Central memory CD4-positive, alpha-beta T cell (primary cell): ENCODE results near the gene OR13J1.
"Not testable (repeated sequence)": the region's sequence is repeated elsewhere in the genome, so short reads cannot be mapped to it uniquely, and the experiment has no call there.

ENCODE experiments used
- DNase-seq: peaks from one replicate; pipeline ENCODE4 v3.0.0; 2022

OR13J1 gene

GRCh38 chr9:35904338-35904737 is 34.1 kb upstream of the OR13J1 start:
- DNase-seq, result no peak

GRCh38 chr9:35903049-35903448 is 32.8 kb upstream of the OR13J1 start:
- DNase-seq, result peak; percentile 53

GRCh38 chr9:35899021-35899420 is 28.8 kb upstream of the OR13J1 start:
- DNase-seq, result no peak

DNA sequence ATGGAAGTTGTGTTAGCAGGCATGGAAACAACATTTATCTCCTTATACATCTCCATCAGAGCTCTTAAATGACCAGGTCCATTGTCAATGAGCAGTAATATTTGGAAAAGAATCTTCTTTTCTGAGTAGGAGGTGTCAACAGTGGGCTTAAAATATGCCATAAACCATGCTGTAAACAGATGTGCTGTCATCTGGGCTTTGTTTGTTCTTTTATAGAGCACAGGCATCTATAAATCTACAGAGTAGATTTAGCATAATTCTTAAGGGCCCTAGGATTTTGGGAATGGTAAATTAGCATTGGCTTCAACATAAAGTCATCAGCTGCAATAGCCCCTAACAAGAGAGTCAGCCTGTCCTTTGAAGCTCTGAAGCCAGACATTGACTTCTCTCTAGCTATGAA is 28.1 kb upstream of the OR13J1 start:
- DNase-seq, result no peak

DNA sequence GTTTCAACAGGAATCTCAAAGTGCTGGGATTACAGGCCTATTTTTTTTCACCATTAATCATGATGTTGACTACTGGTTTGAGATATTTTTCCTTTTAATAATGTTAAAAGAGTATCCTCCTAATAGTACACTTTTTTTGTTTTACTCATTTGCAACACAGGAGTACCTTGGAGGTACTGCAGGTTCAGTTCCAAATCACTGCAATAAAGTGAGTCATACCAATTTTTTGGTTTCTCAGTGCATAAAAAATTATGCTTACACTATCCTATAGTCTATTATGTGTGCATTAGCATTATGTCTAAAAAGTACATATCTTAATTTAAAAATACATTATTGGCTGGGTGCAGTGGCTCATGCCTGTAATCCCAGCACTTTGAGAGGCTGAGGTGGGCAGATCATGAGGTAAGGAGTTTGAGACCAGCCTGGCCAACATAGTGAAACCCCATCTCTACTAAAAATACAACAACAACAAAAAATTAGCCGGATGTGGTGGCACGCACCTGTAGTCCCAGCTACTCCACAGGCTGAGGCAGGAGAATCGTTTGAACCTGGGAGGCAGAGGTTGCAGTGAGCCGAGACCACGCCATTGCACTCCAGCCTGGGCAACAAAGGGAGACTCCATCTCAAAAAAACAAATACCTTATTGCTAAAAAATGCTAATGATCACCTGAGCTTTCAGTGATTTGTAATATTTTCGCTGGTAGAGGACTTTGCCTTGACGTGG is 27.3 kb upstream of the OR13J1 start:
- not testable (repeated sequence) for DNase-seq

DNA sequence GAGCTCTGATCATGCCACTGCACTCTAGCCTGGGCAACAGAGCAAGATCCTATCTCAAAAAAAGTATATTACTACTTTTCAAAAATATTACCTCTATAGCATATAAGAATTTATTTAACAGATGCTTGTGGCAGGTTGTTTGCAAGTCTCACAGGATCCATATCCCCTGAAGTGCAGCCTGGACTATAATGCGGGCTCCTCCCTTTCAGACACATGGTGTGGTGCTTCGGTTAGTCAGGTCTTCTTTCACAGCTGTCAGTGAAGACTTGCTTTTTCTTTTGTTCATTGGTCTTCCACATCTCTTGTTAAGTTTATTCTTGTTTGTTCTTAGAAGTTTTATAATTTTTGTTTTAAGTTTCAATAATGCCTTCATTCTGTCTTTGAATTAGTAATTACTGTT is 26.4 kb upstream of the OR13J1 start:
- no peak for DNase-seq

DNA sequence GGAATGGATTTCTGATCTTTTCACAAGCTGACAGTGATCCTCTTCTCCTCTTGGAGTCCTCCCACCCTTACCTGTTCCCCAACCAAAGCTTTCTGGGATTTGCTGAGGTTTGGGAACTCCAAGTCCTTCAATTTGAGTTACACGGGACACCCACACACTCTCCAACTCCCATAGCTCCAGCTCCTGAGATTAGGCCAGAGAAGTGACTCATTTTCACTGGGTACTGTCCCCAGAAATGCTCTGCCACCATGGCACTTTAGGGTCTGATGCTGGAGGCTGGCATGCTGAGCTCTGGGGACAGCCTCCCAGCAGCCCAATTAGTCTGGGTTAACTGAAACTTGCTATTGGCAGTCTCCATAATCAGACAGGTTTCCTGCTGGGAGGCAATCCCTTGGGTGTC is 21.9 kb upstream of the OR13J1 start:
- no peak for DNase-seq

DNA sequence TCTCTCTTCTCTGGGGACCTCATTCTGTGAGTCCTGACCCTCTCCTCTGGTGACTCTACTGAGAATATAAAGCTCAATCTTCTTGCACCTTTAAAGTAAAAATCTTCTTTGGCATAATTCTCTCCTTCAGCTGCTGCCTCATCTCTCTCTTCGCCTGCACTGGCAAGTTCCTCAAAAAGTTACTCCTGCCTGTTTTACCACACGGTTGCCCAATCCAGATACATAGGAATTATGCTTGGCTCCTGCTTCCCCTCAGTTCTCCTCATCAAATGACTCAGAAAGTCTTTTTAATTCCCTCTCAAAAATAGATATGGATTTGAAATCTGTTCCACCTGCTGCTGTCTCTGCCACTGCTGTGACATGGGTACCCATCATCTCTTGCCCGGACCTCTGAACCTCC is 21.4 kb upstream of the OR13J1 start:
- DNase-seq, result no peak

- DNase-seq, result not testable (repeated sequence)
Observed at GRCh38 chr9:35884908-35885307, 14.7 kb upstream of the OR13J1 start.

DNA sequence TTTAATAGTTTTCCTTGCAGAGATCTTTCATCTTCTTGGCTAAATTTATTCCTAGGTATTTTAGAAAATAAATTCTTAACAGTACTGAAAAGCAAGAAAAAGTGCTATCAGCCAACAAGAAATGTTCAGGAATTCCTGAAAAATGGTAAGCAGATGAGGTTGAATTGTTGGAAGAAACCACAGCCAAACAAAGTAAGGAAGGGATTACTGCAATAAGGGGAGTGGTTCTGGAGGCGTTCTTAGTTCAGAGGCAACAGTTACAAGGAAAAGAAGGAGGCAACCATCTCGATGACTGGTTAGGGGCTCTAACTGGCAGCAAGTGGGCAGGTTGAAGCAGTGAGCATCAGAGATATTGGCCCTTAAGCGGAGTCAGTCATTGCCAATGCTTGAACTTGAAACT is 12.8 kb upstream of the OR13J1 start:
- DNase-seq, result no peak

DNA sequence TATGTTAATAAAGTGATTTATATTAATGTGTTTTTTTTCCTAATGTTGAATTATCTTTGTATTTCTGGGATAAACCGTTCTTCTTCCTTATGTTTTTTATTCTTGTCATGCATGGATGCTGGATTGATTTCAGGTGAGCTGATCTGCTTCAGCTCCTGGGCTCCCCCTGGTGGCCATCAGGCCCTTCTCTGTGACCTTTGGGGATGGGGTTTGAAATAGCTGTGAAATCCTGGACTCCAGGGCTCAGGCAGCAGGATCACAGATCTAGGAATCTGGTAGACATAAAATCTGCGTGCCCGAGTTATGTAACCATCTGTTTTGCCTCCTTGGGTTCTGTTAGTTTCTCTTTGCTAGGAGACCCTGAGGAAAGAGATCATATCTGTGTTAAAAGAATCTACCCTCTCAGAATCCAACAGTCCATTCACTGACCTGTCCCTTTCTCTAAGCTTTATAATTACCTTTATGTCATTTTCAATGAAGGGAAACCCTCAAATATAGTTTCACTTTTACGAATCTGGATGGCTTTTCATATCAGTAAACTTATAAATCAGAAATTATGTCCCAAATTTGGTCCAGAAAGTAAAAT is 12.2 kb upstream of the OR13J1 start:
- peak; percentile 71 for DNase-seq

GRCh38 chr9:35872505-35872904 is 2.3 kb upstream of the OR13J1 start:
- no peak for DNase-seq

GRCh38 chr9:35871545-35871944 is 1.3 kb upstream of the OR13J1 start:
- no peak for DNase-seq

DNA sequence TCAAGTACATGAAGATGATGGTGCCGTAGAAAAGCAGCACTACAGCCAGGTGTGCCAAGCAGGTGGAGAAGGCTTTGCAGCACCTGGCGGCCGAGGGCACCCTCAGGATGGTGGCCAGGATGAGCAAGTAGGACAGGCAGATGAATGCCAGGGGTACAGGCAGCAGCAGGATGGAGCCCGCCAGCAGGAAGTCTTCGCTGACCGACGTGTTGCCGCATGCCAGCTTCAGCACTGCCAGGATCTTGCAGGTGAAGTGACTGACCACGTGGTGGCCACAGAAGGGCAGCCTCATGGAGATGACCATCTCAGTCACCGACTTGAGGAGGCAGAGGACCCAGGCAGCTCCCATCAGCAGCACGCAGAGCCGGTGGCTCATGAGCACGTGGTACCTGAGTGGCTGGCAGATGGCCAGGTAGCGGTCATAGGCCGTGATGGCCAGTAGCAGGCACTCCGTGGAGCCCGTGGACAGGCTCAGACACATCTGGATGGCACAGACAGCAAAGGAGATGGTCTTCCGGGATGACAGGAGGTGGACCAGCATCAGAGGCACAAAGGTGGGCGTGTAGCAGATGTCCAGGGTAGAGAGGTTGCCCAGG is 482 bp downstream of the OR13J1 start:
- no peak for DNase-seq

GRCh38 chr9:35868933-35869332 is 1.3 kb downstream of the OR13J1 start:
- DNase-seq, result no peak

DNA sequence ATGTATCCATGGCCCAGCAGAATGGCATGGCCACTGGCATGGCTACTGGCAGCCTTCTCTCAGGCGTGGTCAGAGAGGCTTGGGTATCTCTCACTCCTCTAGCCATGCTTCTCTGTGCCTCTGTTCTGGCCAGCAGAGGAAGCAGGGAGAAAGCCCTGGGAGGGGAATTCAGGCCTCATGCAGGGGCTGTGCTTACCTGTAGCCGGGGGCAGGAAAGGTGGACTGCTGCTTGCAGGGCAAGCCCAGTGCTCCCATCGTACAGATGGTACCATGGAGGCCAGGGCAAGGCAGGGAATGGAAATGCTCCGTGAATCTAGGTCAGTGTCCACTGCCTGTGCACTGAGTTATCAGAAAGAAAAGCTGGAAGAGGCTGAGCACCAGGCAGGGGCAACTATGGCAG is 2.7 kb downstream of the OR13J1 start:
- no peak for DNase-seq

GRCh38 chr9:35864695-35865255 is 5.4 kb downstream of the OR13J1 start:
- DNase-seq, result no peak

DNA sequence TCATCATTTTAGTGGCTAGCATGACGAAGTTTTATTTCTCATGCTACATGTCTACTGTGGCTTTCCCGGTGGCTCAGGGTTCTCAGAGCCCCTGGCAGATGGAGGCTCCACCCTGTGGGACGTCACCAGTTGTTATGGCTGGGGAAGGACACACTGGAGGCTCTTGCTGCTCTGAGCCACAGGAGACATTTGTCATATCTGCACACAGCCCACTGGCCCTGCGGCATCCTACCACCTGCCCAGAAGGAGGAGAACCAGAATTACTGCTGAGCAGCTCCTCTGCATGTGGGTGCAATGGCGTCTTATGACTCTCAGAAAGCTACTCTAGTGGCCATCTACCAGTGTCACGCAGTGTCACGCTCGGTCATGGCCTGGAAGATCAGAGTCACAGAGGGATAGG is 6.6 kb downstream of the OR13J1 start:
- DNase-seq, result no peak

DNA sequence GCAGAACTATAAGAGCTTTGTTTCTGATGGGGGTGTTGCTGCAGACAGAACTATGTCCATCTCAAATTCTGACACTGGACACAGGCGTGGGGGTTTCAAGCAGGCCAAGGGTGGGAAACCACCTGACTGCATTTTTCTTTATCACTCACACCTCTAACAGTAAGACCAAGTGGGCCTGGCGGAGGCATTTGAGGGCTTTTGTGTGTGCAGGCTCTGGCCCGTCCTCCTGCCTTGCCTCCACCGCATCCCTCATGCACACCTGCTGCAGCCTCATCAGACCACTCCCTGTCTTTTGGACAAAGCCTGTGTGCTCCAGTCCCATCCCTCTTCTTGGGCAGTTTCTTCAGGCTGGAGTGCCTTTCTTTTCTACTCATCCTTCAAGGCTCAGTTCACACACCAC is 7.9 kb downstream of the OR13J1 start:
- DNase-seq, result no peak

DNA sequence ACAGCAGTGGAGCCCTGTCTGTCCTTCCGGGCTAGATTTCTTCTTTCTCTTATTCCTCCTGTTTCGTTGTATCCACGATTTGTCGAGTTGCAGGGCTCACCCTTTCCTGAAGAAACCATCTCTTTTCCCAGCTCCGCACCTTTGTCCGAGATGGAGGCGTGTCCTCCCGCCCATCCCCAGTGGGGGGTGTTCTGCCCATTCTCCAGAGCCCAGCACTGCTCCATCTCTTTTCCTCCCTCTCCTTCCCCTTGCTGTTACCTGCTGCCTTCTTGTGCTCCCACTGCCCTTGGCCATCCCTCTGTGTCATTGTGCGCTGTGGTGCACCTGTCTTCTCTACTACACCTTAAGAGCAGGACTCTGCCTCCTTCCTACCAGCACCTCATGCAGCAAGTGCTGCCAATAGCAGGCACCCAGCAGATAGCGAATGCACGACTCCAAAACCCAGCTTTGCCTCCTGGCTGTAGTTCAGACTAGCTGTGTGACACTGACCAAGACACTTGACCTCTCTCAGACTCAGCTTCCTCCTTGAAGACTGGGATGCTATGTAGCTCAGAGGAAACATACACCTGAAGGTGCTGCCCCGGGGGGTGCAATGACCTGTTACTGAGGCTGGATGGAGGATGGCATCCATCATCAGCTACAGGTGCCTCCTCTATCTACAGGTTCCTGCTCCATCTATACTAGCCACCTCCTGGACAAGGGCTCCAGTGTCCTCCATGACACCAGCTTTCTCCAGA is 8.9 kb downstream of the OR13J1 start:
- no peak for DNase-seq

DNA sequence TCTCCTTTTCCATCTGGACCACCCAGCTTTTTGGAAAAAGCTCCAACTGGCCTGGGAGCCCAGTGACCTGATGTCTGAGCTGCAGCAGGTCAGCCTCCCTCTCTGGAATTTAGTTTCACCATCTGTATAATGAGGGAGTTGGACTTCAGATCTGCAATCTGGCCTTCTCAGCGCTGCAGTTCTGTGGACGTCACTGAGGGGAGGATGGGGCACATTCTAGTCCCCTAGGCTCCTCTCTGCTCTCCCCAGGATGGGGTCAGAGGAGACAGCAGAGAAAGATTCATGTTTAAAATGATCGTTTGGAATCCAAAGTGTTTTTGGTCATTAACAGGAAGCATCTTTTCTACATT is 10.2 kb downstream of the OR13J1 start:
- DNase-seq, result no peak

DNA sequence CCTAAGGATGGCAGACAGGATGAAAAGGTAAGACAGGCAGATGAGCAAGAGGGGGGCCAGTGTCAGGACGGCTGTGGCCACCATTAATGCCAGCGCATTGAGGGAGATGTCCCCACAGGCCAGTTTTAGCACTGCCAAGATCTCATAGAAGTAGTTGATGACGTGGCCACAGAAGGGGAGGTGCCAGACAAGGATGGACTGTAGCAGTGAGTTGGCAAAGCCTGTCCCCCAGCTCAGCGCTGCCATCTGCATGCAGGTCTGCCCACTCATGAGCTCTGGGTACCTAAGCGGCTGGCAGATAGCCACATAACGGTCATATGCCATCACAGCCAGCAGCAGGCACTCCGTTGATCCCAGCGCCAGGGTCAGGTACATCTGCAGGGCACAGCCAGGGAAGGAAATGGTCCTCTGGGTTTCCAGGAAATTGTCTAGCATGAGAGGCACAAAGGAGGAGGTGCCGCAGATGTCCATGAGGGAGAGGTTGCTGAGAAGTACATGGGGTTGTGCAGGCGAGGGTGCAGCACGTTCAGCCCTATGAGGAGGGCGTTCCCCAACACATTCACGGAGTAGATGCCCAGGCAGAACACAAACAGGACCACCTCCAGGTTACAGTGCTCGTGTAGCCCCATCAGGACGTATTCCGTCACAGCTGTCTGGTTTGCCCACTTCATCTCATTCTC is 10.8 kb downstream of the OR13J1 start:
- no peak for DNase-seq

DNA sequence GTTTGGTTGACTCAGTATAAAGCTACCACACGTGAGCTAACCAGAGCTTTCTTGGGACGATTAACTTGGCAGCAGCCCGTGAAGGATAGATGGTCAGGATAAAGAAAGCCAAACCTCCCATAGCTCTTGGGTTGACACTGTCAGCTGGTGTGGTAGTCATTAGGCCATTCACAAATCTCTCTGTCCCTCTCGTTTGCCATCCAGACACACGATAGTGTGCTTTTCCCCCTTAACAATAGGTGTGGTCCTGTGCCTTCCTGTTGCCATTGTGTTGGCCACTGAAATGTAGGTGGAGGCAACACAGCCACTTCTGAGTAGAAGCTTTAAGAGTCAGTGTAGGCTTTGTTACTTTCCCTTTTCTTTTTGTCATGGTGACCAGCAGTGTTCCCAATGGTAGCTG is 11.7 kb downstream of the OR13J1 start:
- no peak for DNase-seq
